ENCODE results near the gene CPS1. TPM values are rescaled to one million over a fixed set of nuclear protein-coding genes. Genes with fewer than 3 reads are reported as not detected.

The CPS1 gene
- total RNA-seq, 1 donor from 2014 or later, result 4.9 TPM

DNA sequence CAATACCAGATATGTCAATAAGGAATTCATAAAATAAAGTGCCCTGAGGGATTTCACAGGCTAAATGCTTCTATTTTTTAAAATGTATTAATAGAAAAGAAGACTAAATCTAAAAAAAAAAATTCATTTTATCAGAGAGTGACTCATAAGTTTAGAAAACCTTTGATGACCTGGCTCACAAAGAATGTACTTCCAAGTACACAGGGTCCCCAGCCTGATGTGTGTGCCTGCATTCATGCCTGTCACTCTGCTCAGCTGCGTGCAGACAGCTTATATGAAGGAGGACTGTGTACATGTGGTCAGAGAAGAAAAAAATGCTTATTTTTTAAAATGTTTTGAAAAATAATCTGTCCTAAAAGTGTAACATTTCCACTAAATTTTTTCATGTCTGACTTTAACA lies 3.0 kb upstream of the CPS1 start:
- intact Hi-C loops (cut with micrococcal nuclease), result no loop called here
- no peak overlapping the region for H3K27ac ChIP-seq (replicated peaks)
- TF ChIP-seq, protein P1, sequence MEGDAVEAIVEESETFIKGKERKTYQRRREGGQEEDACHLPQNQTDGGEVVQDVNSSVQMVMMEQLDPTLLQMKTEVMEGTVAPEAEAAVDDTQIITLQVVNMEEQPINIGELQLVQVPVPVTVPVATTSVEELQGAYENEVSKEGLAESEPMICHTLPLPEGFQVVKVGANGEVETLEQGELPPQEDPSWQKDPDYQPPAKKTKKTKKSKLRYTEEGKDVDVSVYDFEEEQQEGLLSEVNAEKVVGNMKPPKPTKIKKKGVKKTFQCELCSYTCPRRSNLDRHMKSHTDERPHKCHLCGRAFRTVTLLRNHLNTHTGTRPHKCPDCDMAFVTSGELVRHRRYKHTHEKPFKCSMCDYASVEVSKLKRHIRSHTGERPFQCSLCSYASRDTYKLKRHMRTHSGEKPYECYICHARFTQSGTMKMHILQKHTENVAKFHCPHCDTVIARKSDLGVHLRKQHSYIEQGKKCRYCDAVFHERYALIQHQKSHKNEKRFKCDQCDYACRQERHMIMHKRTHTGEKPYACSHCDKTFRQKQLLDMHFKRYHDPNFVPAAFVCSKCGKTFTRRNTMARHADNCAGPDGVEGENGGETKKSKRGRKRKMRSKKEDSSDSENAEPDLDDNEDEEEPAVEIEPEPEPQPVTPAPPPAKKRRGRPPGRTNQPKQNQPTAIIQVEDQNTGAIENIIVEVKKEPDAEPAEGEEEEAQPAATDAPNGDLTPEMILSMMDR (IDR thresholded peaks at IDR 0.05; ENCODE audit: borderline replicate concordance), result no peak
- H3K4me1 ChIP-seq, result no peaks in the 10 kb centered on the region
- DNase-seq, result no peak
- no peaks in the 10 kb centered on the region for H3K9me3 ChIP-seq (replicated peaks)
- no peak overlapping the region for H3K4me3 ChIP-seq
- no peaks in the 10 kb centered on the region for H3K36me3 ChIP-seq
- H3K27me3 ChIP-seq (ENCODE audit: low read depth), result no peaks in the 10 kb centered on the region

DNA sequence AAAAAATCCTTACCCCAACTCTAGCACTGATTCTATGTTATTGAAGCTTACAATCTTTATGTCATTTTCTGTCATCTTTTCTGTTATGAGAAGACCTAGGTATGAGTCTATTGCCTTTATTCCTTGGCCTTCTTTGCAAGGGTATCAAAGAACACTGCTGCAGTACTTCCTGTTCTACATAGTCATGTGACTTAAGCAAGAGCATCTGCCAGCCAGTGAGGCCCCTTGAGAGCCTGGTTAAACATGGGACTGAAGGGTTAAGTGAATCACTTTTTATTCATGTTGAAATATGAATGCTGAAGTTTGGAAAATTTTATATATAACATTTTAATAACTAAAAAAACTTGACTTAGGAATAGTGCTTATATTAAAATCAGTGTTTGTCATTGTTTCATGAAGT lies 844 bp upstream of the CPS1 start:
- intact Hi-C loops (cut with micrococcal nuclease), result no loop called here
- TF ChIP-seq, protein P1 (IDR thresholded peaks at IDR 0.05; ENCODE audit: borderline replicate concordance), result no peak
- no peaks in the 10 kb centered on the region for H3K4me1 ChIP-seq
- no peak overlapping the region for H3K27ac ChIP-seq (replicated peaks)
- H3K4me3 ChIP-seq, result no peak overlapping the region
- H3K36me3 ChIP-seq, result no peaks in the 10 kb centered on the region
- no peaks in the 10 kb centered on the region for H3K27me3 ChIP-seq (ENCODE audit: low read depth)
- no peaks in the 10 kb centered on the region for H3K9me3 ChIP-seq (replicated peaks)
- no peak for DNase-seq

DNA sequence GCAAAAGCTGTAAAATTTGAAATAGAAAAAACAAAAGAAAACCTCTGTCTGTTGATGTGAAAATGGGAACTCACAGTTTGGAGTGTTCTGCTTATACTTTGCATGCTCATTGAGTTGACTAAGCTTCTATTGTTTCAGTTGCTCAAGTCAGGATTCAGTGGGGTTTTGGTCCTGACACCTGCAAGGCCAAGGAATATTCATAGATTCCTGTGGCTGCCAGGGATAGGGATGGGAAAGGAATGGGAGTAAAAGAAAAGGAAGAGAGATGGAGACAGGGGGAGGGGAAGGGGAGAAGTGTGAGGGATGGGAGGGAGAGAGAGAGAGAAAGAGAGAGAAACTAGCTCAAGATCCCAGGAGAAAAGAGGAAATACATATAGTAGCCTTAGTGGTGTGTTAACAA lies 1.3 kb downstream of the CPS1 start:
- H3K4me1 ChIP-seq, result no peaks in the 10 kb centered on the region
- no peak overlapping the region for H3K27ac ChIP-seq (replicated peaks)
- H3K4me3 ChIP-seq, result no peak overlapping the region
- no peaks in the 10 kb centered on the region for H3K36me3 ChIP-seq
- H3K27me3 ChIP-seq (ENCODE audit: low read depth), result no peaks in the 10 kb centered on the region
- TF ChIP-seq, protein P1 (IDR thresholded peaks at IDR 0.05; ENCODE audit: borderline replicate concordance), result no peak
- H3K9me3 ChIP-seq (replicated peaks), result no peaks in the 10 kb centered on the region
- DNase-seq, result no peak
- intact Hi-C loops (cut with micrococcal nuclease), result no loop called here

DNA sequence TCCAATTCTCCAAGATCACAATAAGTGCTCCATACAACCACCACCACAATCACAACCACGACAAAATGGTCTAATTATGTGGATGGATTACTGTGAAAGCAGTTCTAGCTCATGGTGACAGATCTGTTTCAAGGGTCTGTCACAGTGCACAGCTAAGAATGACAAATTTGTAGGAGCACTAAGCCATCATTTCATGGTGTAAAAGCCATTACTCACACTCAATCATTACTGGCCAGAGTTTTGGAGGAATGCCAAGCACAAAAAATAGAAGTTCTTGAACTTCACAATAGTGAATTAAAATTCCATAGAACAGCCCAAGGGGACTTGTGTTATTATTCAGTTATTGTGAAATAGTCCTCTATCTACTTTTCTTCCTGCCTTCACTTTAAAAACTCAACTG lies 2.3 kb downstream of the CPS1 start:
- no peaks in the 10 kb centered on the region for H3K36me3 ChIP-seq
- intact Hi-C loops (cut with micrococcal nuclease), result no loop called here

DNA sequence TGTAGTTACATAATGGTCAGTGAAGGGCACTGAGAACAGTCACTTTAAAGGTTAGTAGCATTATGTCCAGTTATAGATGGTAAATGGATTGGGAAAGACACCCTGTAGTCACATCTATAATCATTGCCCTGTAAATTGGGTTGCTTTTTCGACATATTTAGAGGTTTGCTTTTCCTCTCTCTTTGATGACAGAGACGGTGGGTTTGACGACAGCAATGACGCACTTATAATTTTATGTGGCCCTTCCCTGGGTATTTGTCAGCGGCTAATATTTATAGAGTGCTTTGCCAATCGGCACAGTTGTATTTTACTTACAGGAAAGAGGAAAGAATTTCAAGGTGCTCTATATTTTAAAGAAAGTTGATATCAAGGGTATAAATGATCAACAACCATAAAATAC lies 2.8 kb downstream of the CPS1 start:
- no peaks in the 10 kb centered on the region for H3K9me3 ChIP-seq (replicated peaks)
- H3K4me1 ChIP-seq, result no peaks in the 10 kb centered on the region
- intact Hi-C loops (cut with micrococcal nuclease), result no loop called here
- H3K36me3 ChIP-seq, result no peaks in the 10 kb centered on the region
- DNase-seq, result no peak
- H3K27me3 ChIP-seq (ENCODE audit: low read depth), result no peaks in the 10 kb centered on the region
- H3K4me3 ChIP-seq, result no peak overlapping the region
- no peak overlapping the region for H3K27ac ChIP-seq (replicated peaks)
- TF ChIP-seq, protein P1 (IDR thresholded peaks at IDR 0.05; ENCODE audit: borderline replicate concordance), result no peak

More for the DNA sequence above, 2.3 kb downstream of the CPS1 start:
- Histone ChIP-seq H3K27ac (replicated peaks) (no peak overlapping the region), H3K4me3 (no peak overlapping the region), H3K27me3 (ENCODE audit: low read depth) (no peaks in the 10 kb centered on the region), H3K9me3 (replicated peaks) (no peaks in the 10 kb centered on the region), H3K4me1 (no peaks in the 10 kb centered on the region)
- no peak for DNase-seq
- TF ChIP-seq, protein P1 (IDR thresholded peaks at IDR 0.05; ENCODE audit: borderline replicate concordance), result no peak

DNA sequence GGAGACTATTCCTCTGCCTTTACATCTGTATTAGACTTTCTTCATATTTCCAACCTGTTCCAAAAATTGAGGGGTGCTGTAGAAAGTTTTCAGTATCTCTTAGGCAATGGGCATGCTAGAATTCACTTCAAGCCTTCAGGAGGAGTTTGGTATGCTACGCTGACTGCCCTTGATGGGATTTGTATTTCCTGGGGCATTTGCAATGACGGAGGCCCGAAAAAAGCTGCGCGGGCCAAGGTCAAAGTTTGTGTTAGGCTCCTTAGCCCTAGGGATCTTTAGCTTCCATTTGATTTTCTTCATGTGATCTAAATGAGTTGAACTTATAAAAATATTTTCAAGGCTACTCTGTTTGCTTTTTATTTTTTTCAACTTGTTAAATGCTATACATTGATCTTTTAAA lies 5.1 kb downstream of the CPS1 start:
- Histone ChIP-seq H3K27ac (replicated peaks) (no peak overlapping the region), H3K36me3 (no peaks in the 10 kb centered on the region), H3K9me3 (replicated peaks) (no peaks in the 10 kb centered on the region), H3K4me1 (no peaks in the 10 kb centered on the region), H3K27me3 (ENCODE audit: low read depth) (no peaks in the 10 kb centered on the region), H3K4me3 (no peak overlapping the region)
- intact Hi-C loops (cut with micrococcal nuclease), result no loop called here
- TF ChIP-seq, protein P1 (IDR thresholded peaks at IDR 0.05; ENCODE audit: borderline replicate concordance), result no peak
- no peak for DNase-seq

Data from left ventricle myocardium inferior (tissue), 1 donor.